H1 (cell line): ENCODE data around the gene CDK10. TPM values are rescaled to one million over a fixed set of nuclear protein-coding genes. Genes with fewer than 3 reads are reported as not detected.

Source experiments
- ASH2L ChIP-seq: fragments of 200-600, 300-600 bp; sonication (generic); IDR thresholded peaks from one replicate; pipeline ENCODE4 v1.7.1; 2017; ENCODE audit warnings: low read length
- CREB1 ChIP-seq: IDR thresholded peaks from 2 replicates; pipeline ENCODE4 v1.6.1; 2012; ENCODE audit warnings: inconsistent platforms
- E2F6 ChIP-seq: IDR thresholded peaks from 2 replicates; pipeline ENCODE4 v1.6.1; 2012; ENCODE audit warnings: inconsistent platforms
- EP300 ChIP-seq, 2 experiments: IDR thresholded peaks; 1 replicate in 1 of 2; 2 replicates in 1 of 2; pipeline ENCODE4 v1.6.1; 2011 to 2012; ENCODE audit warnings: low read depth in 2 of 2, low read length in 2 of 2, mild to moderate bottlenecking in 2 of 2, borderline replicate concordance in 1 of 2, inconsistent platforms in 1 of 2, moderate library complexity in 1 of 2
- FOSL1 ChIP-seq: IDR thresholded peaks from 2 replicates; pipeline ENCODE4 v1.6.1; 2011; ENCODE audit warnings: mild to moderate bottlenecking, low read depth, low read length, moderate library complexity; ENCODE audit not compliant: insufficient read depth
- HDAC2 ChIP-seq, 2 experiments: fragments of 300-600 bp in 1 of 2; sonication (generic) in 1 of 2; IDR thresholded peaks; 2 replicates each; pipeline ENCODE4 v1.6.1; 2011 to 2012; ENCODE audit warnings: low read depth in 2 of 2, low read length in 2 of 2, mild to moderate bottlenecking in 2 of 2, moderate library complexity in 2 of 2, borderline replicate concordance in 1 of 2, inconsistent platforms in 1 of 2
- KDM1A ChIP-seq: fragments of 200-600, 300-600 bp; sonication (generic); IDR thresholded peaks from 2 replicates; pipeline ENCODE4 v1.7.1; 2016; ENCODE audit warnings: mild to moderate bottlenecking, low read length, borderline replicate concordance
- KDM4A ChIP-seq: IDR thresholded peaks from one replicate; pipeline ENCODE4 v1.7.1; 2012; ENCODE audit warnings: low read depth, mild to moderate bottlenecking, moderate library complexity, low read length, inconsistent platforms; ENCODE audit not compliant: severe bottlenecking
- MAX ChIP-seq: IDR thresholded peaks from 2 replicates; pipeline ENCODE4 v1.6.1; 2012; ENCODE audit warnings: inconsistent platforms
- NRF1 ChIP-seq: IDR thresholded peaks from 2 replicates; pipeline ENCODE4 v1.6.1; 2011; ENCODE audit warnings: mild to moderate bottlenecking, low read depth, low read length, improper control_type of control experiment
- RBBP5 ChIP-seq: IDR thresholded peaks from 2 replicates; pipeline ENCODE4 v1.7.1; 2012; ENCODE audit warnings: low read depth, mild to moderate bottlenecking, inconsistent platforms, low read length, moderate library complexity, borderline replicate concordance
- RFX5 ChIP-seq: IDR thresholded peaks from 2 replicates; pipeline ENCODE4 v1.6.1; 2011; ENCODE audit warnings: low read depth, low read length, improper control_type of control experiment, borderline replicate concordance
- RXRA ChIP-seq: IDR thresholded peaks from 2 replicates; pipeline ENCODE4 v1.6.1; 2011; ENCODE audit warnings: low read depth, mild to moderate bottlenecking, low read length, moderate library complexity; ENCODE audit not compliant: insufficient read depth
- SIN3A ChIP-seq, 2 experiments: IDR thresholded peaks in 1 of 2; conservative IDR thresholded peaks in 1 of 2; 2 replicates each; pipeline ENCODE4 v1.6.1; 2011 to 2012; ENCODE audit warnings: low read length in 2 of 2, improper control_type of control experiment in 1 of 2, low read depth in 1 of 2, mild to moderate bottlenecking in 1 of 2
- SIRT6 ChIP-seq: IDR thresholded peaks from one replicate; pipeline ENCODE4 v1.7.1; 2012; ENCODE audit warnings: low read length, inconsistent platforms
- SP1 ChIP-seq: IDR thresholded peaks from 2 replicates; pipeline ENCODE4 v1.6.1; 2011; ENCODE audit warnings: low read depth, low read length
- SP2 ChIP-seq: IDR thresholded peaks from 2 replicates; pipeline ENCODE4 v1.6.1; 2012; ENCODE audit warnings: mild to moderate bottlenecking, low read length, inconsistent platforms
- SUZ12 ChIP-seq: fragments of 200-600 bp; sonication (generic); IDR thresholded peaks from 2 replicates; pipeline ENCODE4 v1.6.1; 2012; ENCODE audit warnings: mild to moderate bottlenecking, inconsistent platforms, low read length, moderate library complexity, mixed read lengths
- TAF7 ChIP-seq: optimal IDR thresholded peaks from 2 replicates; pipeline ENCODE3; 2011; ENCODE audit warnings: low read depth, mild to moderate bottlenecking, inconsistent platforms, low read length, moderate library complexity, borderline replicate concordance
- YY1 ChIP-seq: IDR thresholded peaks from 2 replicates; pipeline ENCODE4 v1.6.1; 2011; ENCODE audit warnings: low read depth, mild to moderate bottlenecking, low read length
- ZNF274 ChIP-seq: IDR thresholded peaks from 2 replicates; pipeline ENCODE4 v1.7.0; 2012; ENCODE audit warnings: low read length, borderline replicate concordance; ENCODE audit errors: extremely low read depth
- polyA plus RNA-seq, 7 experiments: library from polyadenylated mRNA; depleted of rRNA in 3 of 7; stranded (reverse) in 5 of 7; unstranded in 2 of 7; fragments of >200 nt in 5 of 7; fragments of 200-250 nt in 2 of 7; gene quantifications; 1 replicate in 5 of 7; 2 replicates in 1 of 7; 4 replicates in 1 of 7; pipeline versions ENCODE4 v1.2.1 to v1.2.3, GENCODE V29; 2011 to 2013; ENCODE audit warnings: missing spikeins in 2 of 7, mixed read lengths in 2 of 7
- total RNA-seq: library from RNA; stranded (reverse); fragmentation: NEBNext Ultra II Directional; extraction: Animal tissue kit (Norgen Biotek cat#: 25700); gene quantifications from 2 replicates; pipeline ENCODE4 v1.2.1, GENCODE V29; 2021

The CDK10 gene
- total and polyA plus RNA-seq, 2 of the 8 experiments (the other 6 are each of a cell fraction or from before 2014, with no cell fraction given), result 49.5 to 83.9 TPM

GRCh38 chr16:89687092-89687940 lies 827 bp downstream of the CDK10 start (continued):
- TF ChIP-seq EP300 (IDR thresholded peaks at IDR 0.05; ENCODE audit: borderline replicate concordance in 1 of 2, low read depth in 2 of 2, low read length in 2 of 2), result no peak
- peak; percentile 87 for TF ChIP-seq MAX
- no peak for TF ChIP-seq RXRA
- no peak for TF ChIP-seq HDAC2 (IDR thresholded peaks at IDR 0.05; ENCODE audit: borderline replicate concordance in 1 of 2, low read depth in 2 of 2, low read length in 2 of 2)
- no peak for TF ChIP-seq SUZ12
- 0 out of 4 replicates have a peak, but pooled peaks of 1 of the 2 experiments have one; percentile 54 for TF ChIP-seq SIN3A (conservative IDR thresholded peaks at IDR 0.05 in 1 of 2, IDR thresholded peaks at IDR 0.05 in 1 of 2; ENCODE audit: low read depth in 1 of 2, low read length in 2 of 2)
- TF ChIP-seq KDM1A, result no peak
- TF ChIP-seq E2F6, result peak; percentile 77
- no peak for TF ChIP-seq SIRT6
- TF ChIP-seq KDM4A, result peak; percentile 41
- no peak for TF ChIP-seq SP2
- TF ChIP-seq RBBP5, result peak; percentile 1; the same call in 1 of the 2 replicates
- no peak for TF ChIP-seq FOSL1
- no peak for TF ChIP-seq YY1
- no peak for TF ChIP-seq TAF7
- TF ChIP-seq ZNF274, result no peak
- no peak for TF ChIP-seq SP1
- no peak for TF ChIP-seq RFX5
- peak; percentile 11 for TF ChIP-seq ASH2L
- no peak for TF ChIP-seq CREB1
- no peak for TF ChIP-seq NRF1
